Memory B cell (primary cell): ENCODE results near the gene DOCK9.
"Not testable (repeated sequence)": the region's sequence is repeated elsewhere in the genome, so short reads cannot be mapped to it uniquely, and the experiment has no call there.

Experiments
- ATAC-seq: fragments of 150-1000 bp; cut with Tn5 transposase; 2 replicates; pipeline ENCODE4 v1.10.0; 2021; ENCODE audit warnings: low read depth, mild to moderate bottlenecking, moderate library complexity
- DNase-seq, 2 donors: peaks; one replicate each; pipeline ENCODE4 v3.0.0; 2022; ENCODE audit warnings: low spot score in 2 of 2
- H3K27ac Mint-ChIP-seq: one replicate; pipeline ENCODE4 v1.8.0; 2022; ENCODE audit warnings: mild to moderate bottlenecking, moderate library complexity, mixed read lengths
- H3K27me3 Mint-ChIP-seq: one replicate; pipeline ENCODE4 v1.8.0; 2022; ENCODE audit warnings: mixed read lengths
- H3K36me3 Mint-ChIP-seq: one replicate; pipeline ENCODE4 v1.8.0; 2022; ENCODE audit warnings: mild to moderate bottlenecking, mixed read lengths
- H3K4me1 Mint-ChIP-seq: one replicate; pipeline ENCODE4 v1.8.0; 2022; ENCODE audit warnings: mixed read lengths
- H3K4me3 Mint-ChIP-seq: one replicate; pipeline ENCODE4 v1.8.0; 2022; ENCODE audit warnings: mild to moderate bottlenecking, moderate library complexity, mixed read lengths
- H3K9me3 Mint-ChIP-seq: one replicate; pipeline ENCODE4 v1.8.0; 2022; ENCODE audit warnings: mixed read lengths

Gene DOCK9

GRCh38 chr13:98772794-98773452 lies 204.9 kb downstream of the DOCK9 start:
- H3K4me3 Mint-ChIP-seq: no peak overlapping the region
- no peak overlapping the region for H3K27ac Mint-ChIP-seq
- H3K9me3 Mint-ChIP-seq: peaks cover under 1% of the 10 kb centered on the region
- DNase-seq (no peak), ATAC-seq (no peak)
- no peaks in the 10 kb centered on the region for H3K36me3 Mint-ChIP-seq
- peaks cover 8% of the 10 kb centered on the region for H3K27me3 Mint-ChIP-seq
- H3K4me1 Mint-ChIP-seq: no peaks in the 10 kb centered on the region

GRCh38 chr13:98771838-98772611 lies 205.8 kb downstream of the DOCK9 start:
- ATAC-seq (no peak), DNase-seq (no peak)
- Mint-ChIP-seq H3K4me3 (no peak overlapping the region), H3K27me3 (peaks cover 5% of the 10 kb centered on the region), H3K9me3 (no peaks in the 10 kb centered on the region), H3K36me3 (no peaks in the 10 kb centered on the region), H3K27ac (no peak overlapping the region), H3K4me1 (no peaks in the 10 kb centered on the region)

- no peaks in the 10 kb centered on the region for H3K4me1 Mint-ChIP-seq
- ATAC-seq (no peak), DNase-seq (no peak)
- no peak overlapping the region for H3K4me3 Mint-ChIP-seq
- H3K9me3 Mint-ChIP-seq: no peaks in the 10 kb centered on the region
- no peak overlapping the region for H3K27ac Mint-ChIP-seq
- H3K27me3 Mint-ChIP-seq: peaks cover 4% of the 10 kb centered on the region
- no peaks in the 10 kb centered on the region for H3K36me3 Mint-ChIP-seq
Observed at GRCh38 chr13:98769736-98770135, 208.1 kb downstream of the DOCK9 start.

- H3K27ac Mint-ChIP-seq: no peak overlapping the region
- no peaks in the 10 kb centered on the region for H3K4me1 Mint-ChIP-seq
- ATAC-seq (no peak), DNase-seq (no peak)
- H3K27me3 Mint-ChIP-seq: peaks cover 6% of the 10 kb centered on the region
- H3K4me3 Mint-ChIP-seq: no peak overlapping the region
- H3K9me3 Mint-ChIP-seq: no peaks in the 10 kb centered on the region
- no peaks in the 10 kb centered on the region for H3K36me3 Mint-ChIP-seq
Observed at GRCh38 chr13:98768522-98768921, 209.3 kb downstream of the DOCK9 start.

- H3K4me1 Mint-ChIP-seq: peaks cover under 1% of the 10 kb centered on the region
- no peak overlapping the region for H3K27ac Mint-ChIP-seq
Observed at GRCh38 chr13:98766697-98767096, 211.2 kb downstream of the DOCK9 start.

GRCh38 chr13:98765996-98766519 lies 211.8 kb downstream of the DOCK9 start:
- Mint-ChIP-seq H3K9me3 (no peaks in the 10 kb centered on the region), H3K4me1 (peaks cover 5% of the 10 kb centered on the region), H3K36me3 (no peaks in the 10 kb centered on the region), H3K4me3 (no peak overlapping the region), H3K27ac (no peak overlapping the region), H3K27me3 (peaks cover 8% of the 10 kb centered on the region)
- DNase-seq (no peak), ATAC-seq (no peak)

More at GRCh38 chr13:98766697-98767096, 211.2 kb downstream of the DOCK9 start:
- H3K27me3 Mint-ChIP-seq: peaks cover 8% of the 10 kb centered on the region
- no peaks in the 10 kb centered on the region for H3K36me3 Mint-ChIP-seq
- H3K4me3 Mint-ChIP-seq: no peak overlapping the region
- DNase-seq: no peak
- ATAC-seq: no peak
- H3K9me3 Mint-ChIP-seq: no peaks in the 10 kb centered on the region

GRCh38 chr13:98761986-98762616 lies 215.8 kb downstream of the DOCK9 start:
- H3K4me3 Mint-ChIP-seq: no peak overlapping the region
- no peak overlapping the region for H3K27ac Mint-ChIP-seq
- peaks cover 8% of the 10 kb centered on the region for H3K4me1 Mint-ChIP-seq
- no peaks in the 10 kb centered on the region for H3K36me3 Mint-ChIP-seq
- H3K9me3 Mint-ChIP-seq: peaks cover 11% of the 10 kb centered on the region
- no peak for ATAC-seq
- no peak for DNase-seq
- H3K27me3 Mint-ChIP-seq: peaks cover 12% of the 10 kb centered on the region

GRCh38 chr13:98761126-98761985 lies 216.5 kb downstream of the DOCK9 start:
- ATAC-seq (no peak), DNase-seq (no peak)
- no peak overlapping the region for H3K4me3 Mint-ChIP-seq
- H3K4me1 Mint-ChIP-seq: peaks cover 8% of the 10 kb centered on the region
- peaks cover 12% of the 10 kb centered on the region for H3K27me3 Mint-ChIP-seq
- H3K27ac Mint-ChIP-seq: no peak overlapping the region
- no peaks in the 10 kb centered on the region for H3K36me3 Mint-ChIP-seq
- H3K9me3 Mint-ChIP-seq: peaks cover 11% of the 10 kb centered on the region

- DNase-seq (no peak), ATAC-seq (no peak)
- peaks cover 21% of the 10 kb centered on the region for H3K27me3 Mint-ChIP-seq
- H3K4me3 Mint-ChIP-seq: no peak overlapping the region
- no peak overlapping the region for H3K27ac Mint-ChIP-seq
- no peaks in the 10 kb centered on the region for H3K4me1 Mint-ChIP-seq
- H3K36me3 Mint-ChIP-seq: no peaks in the 10 kb centered on the region
- H3K9me3 Mint-ChIP-seq: peaks cover 11% of the 10 kb centered on the region
Observed at GRCh38 chr13:98755729-98756128, 222.1 kb downstream of the DOCK9 start.

GRCh38 chr13:98755116-98755515 lies 222.7 kb downstream of the DOCK9 start:
- Mint-ChIP-seq H3K9me3 (peaks cover 8% of the 10 kb centered on the region), H3K27me3 (peaks cover 24% of the 10 kb centered on the region), H3K4me3 (no peak overlapping the region), H3K36me3 (no peaks in the 10 kb centered on the region), H3K27ac (no peak overlapping the region), H3K4me1 (no peaks in the 10 kb centered on the region)
- DNase-seq (no peak), ATAC-seq (no peak)

GRCh38 chr13:98754468-98754867 lies 223.4 kb downstream of the DOCK9 start:
- H3K9me3 Mint-ChIP-seq, ATAC-seq, H3K4me1 Mint-ChIP-seq, DNase-seq, H3K27ac Mint-ChIP-seq, H3K36me3 Mint-ChIP-seq, H3K4me3 Mint-ChIP-seq: not testable (repeated sequence)
- peaks cover 24% of the 10 kb centered on the region for H3K27me3 Mint-ChIP-seq

GRCh38 chr13:98752467-98753290 lies 225.2 kb downstream of the DOCK9 start, which contains the start of gene SLC15A1:
TSS of gene SLC15A1 (minus strand) at chr13:98752672. CDS start at chr13:98752598, 74 bp downstream.
- H3K27me3 Mint-ChIP-seq: peaks cover 22% of the 10 kb centered on the region
- H3K4me3 Mint-ChIP-seq: no peak within 1 kb of the TSS
- DNase-seq (no peak), ATAC-seq (no peak)
- H3K9me3 Mint-ChIP-seq: peaks cover 3% of the 10 kb centered on the region
- H3K4me1 Mint-ChIP-seq: no peaks in the 10 kb centered on the region
- no peaks in the 10 kb centered on the region for H3K36me3 Mint-ChIP-seq
- H3K27ac Mint-ChIP-seq: no peak within 1 kb of the TSS
